Limb (tissue), 2 donors: ENCODE data around the gene PDE4D.
"Not testable (repeated sequence)": the region's sequence is repeated elsewhere in the genome, so short reads cannot be mapped to it uniquely, and the experiment has no call there.

Experiments
- DNase-seq, 2 donors: peaks; one replicate each; pipeline ENCODE4 v3.0.0-alpha.2; 2016; ENCODE audit errors: extremely low spot score in 2 of 2

PDE4D gene

DNA sequence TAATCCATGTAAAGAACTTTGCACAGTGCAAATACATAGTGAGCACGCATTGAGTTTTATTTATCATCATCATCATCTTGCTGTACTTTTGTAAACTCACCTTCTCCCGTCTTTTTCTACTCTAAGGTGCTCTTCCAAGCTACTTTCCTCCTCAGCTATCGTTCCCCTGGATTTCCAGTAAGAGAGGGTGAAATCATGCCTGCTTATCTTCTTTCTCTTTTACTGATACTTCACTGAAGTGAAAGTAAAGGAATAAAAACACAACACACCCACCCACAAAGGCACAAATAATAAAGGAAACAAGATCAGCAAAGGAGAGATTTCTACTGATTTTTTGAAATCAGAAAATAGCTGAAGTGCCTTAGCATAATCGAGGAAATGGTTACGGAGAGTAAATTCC, 800.8 kb downstream of the PDE4D start:
- DNase-seq: no peak

DNA sequence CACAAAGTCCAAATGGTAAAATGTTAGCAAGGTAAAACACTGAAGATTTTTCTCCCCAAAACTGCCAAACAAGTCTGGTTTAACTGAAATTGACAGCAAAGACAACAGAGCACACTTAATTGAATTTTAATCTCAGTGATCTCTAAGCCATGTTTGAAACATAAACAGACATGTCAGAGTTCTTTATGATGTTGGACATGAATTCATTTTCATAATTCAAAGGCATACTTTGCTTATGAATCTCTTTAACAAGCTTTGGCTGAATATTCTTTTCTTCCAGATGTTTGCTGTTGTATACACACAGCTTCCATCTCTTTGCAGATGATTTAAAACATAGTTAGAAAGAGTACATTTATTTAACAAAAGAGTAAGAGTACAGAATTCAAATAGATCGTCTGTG, 801.6 kb downstream of the PDE4D start:
- no peak for DNase-seq

- no peak for DNase-seq
Measured at GRCh38 chr5:59090323-59090722, 803.2 kb downstream of the PDE4D start.

DNA sequence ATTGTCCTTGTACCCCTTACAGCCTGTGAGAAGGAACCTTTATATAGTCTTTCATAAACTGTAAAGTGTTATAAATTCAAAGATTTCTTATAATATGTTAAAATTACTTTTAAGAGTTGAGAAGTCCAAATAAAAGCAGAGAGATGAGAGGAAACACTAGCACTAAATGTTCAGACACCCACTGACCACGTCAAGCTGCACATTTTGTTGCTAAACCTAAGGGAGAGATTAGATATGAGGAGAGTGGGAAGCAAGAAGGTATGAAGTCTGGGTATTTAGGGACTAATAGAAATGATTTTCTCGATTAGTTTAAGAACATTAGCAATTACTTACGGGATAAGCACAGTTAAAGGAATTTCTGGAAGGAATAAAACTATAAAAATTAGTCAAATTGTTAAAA, 803.8 kb downstream of the PDE4D start:
- no peak for DNase-seq

DNA sequence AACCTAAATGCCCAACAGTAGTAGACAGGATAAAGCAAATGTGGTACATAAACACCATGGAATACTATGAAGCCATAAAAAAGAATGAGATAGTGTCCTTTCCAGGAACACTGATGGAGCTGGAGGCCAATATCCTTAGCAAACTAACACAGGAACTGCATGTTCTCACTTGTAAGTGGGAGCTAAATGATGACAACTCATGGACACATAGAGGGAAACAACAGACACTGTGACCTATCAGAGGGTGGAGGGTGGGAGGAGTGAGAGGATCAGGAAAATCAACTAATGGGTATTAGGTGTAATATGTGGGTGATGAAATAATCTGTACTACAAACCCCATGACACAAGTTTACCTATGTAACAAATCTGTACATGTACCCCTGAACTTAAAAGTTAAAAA, 805.0 kb downstream of the PDE4D start:
- no peak for DNase-seq

DNA sequence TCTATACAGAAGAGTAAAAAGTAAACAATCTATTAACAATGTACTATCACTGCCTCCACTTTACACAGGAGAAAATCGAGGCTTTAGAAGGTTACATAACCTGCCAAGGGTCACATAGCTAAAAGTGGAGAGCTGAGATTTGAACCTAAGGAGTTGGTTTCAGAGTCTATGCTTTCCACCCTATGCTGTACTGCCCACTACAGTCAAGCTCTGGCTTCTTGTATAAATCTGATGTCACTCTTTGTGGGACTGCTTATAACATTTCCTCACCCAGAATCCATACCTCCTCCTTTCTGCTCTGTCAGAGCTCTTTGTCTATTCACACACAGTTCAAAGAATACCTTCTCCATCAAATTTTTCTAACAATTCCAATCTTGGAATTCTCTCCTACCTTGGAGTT, 807.5 kb downstream of the PDE4D start:
- DNase-seq: no peak

DNA sequence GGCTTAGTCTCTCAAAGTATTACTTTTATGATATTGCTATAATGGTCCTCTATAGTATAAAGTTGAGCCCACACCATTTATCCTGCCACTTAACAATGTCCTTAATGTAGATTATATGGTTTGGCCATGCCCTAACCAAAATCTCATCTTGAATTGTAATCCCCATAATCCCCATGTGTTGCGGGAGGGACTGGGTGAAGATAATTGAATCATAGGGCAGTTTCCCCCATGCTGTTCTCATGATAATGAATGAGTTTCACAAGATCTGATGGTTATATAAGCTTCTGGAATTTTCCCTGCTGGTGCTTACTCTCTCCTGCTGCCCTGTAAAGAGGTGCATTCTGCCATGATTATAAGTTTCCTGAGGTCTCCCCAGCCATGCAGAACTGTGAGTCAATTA, 811.8 kb downstream of the PDE4D start:
- no peak for DNase-seq

DNA sequence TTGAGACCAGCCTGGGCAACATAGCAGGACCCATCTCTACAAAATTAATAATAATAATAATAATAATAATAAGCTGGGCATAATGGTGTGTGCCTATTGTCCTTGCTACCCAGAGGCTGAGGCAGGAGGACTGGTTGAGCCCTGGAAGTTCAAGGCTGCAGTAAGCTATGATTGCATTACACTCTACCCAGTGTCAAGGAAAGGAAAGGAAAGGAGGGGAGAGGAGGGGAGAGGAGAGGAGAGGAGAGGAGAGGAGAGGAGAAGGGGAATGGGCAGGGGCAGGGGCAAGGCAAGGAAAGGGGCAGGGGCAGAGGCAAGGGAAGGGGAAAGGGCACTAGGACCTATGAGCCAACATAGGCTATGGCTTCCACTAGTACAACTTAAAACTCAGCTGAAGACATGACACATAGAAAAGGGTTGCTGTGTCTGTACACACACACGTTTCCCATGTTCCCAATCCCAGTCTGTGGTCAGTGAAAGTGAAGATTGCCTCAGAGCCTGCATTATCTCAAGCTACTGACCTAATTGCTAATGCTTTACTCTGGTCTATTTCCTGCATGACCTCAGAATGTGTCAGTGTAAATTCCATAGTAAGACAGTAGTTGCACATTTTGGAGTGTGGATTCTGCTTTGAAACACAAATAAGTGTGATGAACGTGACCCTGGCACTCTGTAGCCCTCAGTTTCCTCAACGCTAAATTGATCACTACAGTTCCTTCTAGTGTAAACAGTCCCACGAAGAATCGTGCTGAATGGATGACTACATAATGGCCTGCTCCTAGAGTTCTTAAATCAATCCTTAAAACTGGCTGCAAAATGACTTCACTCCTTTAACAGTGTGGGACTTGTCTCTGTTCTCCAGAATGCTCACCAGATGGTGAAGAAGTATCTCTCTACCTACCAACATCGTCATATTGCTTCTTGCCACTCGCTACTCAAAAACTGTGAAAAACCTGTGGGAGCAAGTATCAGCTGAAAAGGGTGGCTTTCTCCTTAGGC, 813.6 kb downstream of the PDE4D start:
- DNase-seq: no peak

- no peak for DNase-seq
Measured at GRCh38 chr5:59071755-59072549, 821.6 kb downstream of the PDE4D start.

DNA sequence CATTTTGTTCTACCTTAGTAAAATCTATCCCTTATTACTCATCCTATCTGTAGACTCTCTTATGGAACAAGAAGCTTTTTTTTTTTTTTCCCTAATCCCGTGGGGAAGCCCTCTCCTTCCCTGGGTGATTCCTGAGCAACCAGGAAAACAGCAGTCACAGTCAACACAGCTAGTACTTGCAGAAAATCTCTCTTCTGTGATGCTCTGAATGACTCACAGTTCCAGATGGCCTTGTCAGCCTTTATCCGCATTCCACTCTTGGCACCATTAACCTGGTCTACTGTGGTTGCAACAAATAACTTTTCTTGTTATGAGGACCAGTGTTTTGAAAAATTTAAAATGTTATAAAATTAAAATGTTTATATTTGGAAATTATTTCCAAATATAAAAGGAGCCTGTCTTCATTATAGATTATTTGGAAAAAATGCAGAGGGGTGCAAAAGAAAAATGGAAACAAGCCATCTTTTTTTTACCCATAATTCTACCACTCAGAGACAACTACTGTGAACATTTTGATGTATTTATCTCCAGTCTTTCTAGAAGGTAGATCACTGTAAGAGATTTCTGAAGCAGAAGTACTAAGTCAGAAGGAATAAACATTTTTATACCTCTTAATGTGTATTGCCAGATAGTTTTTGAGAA, 824.0 kb downstream of the PDE4D start:
- no peak for DNase-seq

DNA sequence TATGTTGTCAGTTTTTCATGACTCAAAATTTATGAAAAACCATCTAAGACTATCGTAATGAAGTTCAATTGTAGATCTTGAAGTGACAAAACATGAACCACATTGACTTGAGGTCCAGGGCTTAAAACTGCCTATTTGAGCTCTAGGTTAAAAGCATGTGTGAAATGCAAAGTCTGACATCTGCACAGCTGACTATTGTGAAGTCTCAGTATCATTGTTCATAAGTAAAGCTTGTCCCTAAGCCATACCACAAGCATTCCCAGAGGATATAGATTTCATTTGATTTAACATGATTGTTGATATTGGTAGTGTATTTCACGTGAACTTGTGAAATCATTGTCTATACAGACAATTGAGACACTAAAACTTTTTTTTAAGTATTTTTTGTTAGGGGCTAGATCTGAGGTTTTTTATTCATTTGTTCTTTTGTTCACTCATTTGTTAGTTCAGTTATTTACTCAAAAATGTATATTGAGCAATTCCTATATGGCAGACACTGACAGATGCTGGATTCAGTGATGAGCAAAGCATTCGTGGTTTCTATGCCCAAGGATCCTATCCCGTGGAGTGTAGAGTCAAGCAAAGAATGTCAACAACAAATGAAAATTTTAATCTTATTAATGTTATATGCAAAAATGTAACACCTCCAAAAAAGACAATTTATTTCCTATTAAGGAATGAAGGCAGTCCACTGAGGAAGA, 825.4 kb downstream of the PDE4D start:
- no peak for DNase-seq

- no peak for DNase-seq
Measured at GRCh38 chr5:59066367-59067163, 827.0 kb downstream of the PDE4D start.

- no peak for DNase-seq
Measured at GRCh38 chr5:59065554-59065953, 828.0 kb downstream of the PDE4D start.

- DNase-seq: no peak
Measured at GRCh38 chr5:59064293-59064692, 829.2 kb downstream of the PDE4D start.

DNA sequence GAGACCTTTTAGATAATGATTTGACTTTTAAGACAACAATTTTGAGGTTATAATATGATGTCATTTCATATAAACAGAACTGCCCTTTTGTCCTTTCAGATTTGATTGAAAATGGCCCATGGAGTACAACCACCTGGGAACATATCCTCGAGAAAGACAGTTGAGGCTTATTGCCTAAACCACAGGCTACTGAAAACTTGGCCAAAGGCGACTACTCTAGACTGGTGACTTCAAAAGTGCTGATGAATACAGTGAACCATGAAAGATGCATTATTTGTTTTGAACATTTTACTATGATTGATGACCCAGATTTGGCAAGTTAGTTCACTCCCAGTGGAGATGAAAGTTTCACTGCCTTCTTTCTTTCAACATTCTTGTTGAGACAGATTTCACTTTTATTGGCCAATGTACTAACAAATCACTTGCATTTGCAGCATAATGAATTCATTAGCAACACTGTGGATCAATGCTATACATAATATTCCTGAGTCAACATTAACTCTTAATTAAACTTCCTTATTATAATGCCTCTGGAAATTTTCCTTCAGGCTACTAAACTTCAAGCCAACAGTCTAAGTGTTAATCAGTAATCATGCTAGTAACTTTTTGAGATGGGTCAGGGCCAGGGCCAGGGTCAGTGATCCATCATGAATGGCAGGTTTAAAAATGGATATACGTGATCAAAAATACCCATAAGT, 830.4 kb downstream of the PDE4D start:
- no peak for DNase-seq

- DNase-seq: no peak
Measured at GRCh38 chr5:59061377-59061776, 832.1 kb downstream of the PDE4D start.

- no peak for DNase-seq
Measured at GRCh38 chr5:59058969-59059687, 834.4 kb downstream of the PDE4D start.

DNA sequence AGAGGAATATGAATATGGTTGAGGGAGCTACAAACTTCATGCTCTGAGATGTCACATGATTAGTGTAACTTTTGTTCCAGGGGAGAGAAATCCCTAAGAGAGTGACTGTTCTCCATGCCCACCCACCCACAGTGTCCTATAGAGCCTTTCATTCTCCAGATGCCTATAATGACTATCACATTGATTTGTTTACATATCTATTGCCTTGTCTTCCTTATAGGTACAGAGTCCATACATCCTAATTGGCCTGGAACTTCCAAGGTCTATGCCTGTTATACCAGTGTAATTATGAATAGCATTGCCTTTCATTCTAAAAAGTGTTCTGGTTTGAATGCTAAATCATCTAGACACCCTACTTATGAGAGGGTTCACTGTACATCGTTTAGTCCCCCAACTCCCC, 835.3 kb downstream of the PDE4D start:
- no peak for DNase-seq

DNA sequence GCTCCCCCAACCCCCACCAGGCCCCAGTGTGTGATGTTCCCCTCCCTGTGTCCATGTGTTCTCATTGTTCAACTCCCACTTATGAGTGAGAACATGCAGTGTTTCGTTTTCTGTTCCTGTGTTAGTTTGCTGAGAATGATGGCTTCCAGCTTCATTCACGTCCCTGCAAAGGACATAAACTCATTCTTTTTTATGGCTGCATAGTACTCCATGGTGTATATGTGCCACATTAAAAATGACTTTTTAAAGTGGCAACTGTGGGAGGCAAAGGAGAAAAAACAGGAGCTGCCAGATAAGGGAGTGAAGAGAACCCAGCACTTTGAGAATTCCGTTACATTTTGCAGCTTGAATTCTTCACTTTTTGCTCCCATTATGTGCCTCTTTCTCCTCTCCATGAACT, 836.9 kb downstream of the PDE4D start:
- DNase-seq: not testable (repeated sequence)
